Skin of body (tissue), 2 donors: ENCODE data around the gene MBP. TPM values are rescaled to one million over a fixed set of nuclear protein-coding genes. Genes with fewer than 3 reads are reported as not detected.

ENCODE experiments used
- DNase-seq: peaks from one replicate; lab custom pipeline; 2025; lab: John Stamatoyannopoulos, UW
- total RNA-seq: library from RNA; depleted of rRNA; stranded (reverse); fragments of >200 nt; gene quantifications from one replicate; pipeline ENCODE4 v1.2.3, GENCODE V29; 2014

The MBP gene
- total RNA-seq, 1 donor from 2014 or later, result 25.1 TPM

DNA sequence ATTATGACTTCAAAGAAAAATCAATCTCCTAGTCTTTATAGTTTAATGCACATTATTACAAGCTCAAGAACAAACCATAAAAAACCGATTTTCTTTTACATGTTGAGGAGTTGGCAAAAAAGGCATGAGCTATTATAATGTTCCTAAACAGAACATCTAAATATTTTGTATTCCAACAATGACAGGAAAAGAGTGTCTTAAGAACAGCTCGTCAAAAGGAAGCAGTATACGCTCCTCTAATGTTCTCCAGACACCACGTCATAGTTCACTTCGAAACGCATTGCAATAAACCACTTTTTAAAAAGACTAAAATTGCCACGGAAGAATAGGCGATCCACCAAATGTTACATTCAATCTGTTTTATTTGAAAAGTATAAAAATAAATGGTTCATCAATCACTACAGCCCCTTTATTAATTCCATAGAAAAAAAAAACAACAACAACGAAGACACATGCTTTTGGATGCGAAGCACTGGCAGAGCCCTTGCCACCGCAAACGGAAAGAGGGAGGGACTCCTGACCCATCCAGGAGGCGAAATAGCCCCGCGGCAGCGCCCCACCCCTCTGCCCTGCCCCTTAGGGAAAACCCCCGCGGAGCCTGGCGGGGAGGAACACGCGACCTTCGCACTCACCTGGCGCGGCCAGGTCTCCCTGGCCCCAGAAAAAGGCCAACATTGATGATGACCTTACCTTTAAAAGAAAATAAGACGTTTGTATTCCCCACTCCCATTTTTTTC is 45.8 kb downstream of the MBP start:
- DNase-seq, result peak; percentile 43

DNA sequence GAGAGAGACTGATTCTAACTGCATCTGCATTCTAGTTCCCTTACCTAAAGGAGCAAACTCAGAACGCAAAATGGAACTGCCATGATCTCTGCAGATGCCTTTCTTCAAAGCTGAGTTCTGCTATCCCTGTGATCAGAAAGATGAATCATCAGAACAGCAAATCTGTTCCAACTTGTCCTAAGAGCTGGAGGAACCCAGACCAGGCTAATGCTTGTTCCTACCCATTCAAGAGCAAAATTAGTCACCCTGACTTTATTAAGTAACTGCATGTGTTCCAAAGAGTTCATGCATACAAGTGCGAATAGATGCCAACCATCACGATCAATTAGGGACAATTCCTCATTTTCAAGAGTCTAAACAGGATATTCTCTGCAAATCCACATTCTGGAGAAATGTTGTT is 46.5 kb downstream of the MBP start:
- DNase-seq, result peak; percentile 13

DNA sequence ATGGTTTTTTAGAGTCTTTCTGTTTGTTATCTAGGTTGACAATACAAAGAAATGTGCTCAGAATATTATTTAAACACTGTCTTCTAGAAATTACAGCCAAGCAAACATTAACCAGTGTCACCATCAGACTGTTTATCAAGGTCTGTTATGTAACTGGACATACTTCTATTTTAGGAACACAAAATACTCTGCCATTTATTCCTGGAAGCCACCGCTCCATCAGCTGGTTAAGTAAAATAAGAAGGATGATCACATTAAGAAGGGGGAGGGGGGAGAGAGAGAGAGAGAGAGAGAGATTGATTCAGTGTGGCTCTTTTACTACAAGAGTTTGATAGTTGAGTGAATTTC is 47.9 kb downstream of the MBP start:
- no peak for DNase-seq

DNA sequence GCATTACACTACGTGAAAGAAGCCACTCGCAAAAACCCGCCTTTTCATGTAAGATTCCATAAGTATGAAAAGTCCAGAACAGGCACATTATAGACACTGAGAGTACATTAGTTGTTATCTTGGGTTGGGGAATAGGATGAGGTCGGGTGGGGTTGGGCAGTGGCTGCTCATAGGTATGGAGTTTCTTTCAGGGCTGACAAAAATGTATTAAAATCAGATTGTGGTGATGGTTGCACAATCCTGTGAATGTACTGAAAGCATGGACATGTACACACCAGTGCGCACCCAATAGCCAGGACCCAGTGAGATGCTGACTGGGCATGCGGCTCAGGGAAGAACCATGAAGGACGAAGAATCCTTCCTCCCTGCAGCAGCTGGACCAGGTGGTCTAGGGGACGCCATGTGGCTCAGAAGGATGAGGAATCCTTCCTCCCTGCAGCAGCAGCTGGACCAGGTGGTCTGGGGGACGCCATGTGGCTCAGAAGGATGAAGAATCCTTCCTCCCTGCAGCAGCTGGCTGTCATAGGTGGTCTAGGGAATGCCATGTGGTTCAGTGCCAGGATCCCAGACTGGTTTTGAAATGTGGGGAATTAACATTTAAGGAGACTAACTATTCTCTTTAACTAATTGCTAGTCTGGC is 50.1 kb downstream of the MBP start:
- no peak for DNase-seq

DNA sequence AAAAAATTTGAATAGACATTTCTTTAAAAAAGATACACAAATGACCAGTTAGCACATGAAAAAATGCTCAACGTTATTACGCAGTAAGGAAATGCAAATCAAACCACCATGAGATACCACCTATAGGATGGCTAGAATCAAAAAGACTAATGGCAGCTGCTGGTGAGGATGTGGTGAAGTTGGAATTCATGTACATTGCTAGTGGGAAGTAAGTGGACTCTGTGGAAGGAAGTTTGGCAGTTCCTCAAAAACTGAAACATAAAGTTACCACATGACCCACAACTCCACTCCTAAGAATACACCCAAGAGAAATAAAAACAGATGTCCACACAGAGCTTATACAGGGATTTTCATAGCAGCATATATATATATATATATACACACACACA is 51.2 kb downstream of the MBP start:
- DNase-seq, result peak; percentile 67

DNA sequence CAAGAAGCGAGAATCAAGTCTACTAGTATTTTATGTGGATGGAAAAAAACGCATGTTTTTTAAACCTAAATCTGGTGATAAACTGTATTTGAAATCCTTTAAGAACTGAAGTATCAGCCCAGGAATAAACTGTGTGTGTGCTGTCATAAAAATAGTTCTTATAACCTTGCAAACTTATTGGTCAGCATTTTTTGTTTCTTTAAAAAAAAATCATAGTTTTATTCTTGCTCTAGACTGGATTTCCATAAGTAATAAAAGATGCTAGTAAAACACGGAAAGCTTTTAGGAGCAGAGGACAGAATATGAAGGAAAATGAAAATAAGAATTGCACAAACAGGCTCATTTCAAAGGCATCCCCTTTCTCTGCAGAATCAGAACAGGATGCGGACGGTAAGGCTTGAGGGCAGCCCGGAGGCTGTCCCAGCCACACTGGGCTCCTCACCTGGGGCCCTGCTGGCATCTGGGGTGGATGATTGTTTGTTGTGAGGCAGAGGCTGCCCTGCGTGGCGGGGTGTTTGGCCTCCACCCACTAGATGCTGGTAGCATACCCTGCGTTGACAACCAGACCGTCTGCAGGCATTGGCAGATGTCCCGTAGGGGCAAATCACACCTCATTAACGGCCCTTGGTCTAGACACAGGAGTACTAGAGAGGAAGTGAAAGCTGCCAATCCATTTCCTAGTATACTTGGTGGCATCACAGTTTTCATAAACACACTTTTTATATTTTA is 52.5 kb downstream of the MBP start:
- no peak for DNase-seq

DNA sequence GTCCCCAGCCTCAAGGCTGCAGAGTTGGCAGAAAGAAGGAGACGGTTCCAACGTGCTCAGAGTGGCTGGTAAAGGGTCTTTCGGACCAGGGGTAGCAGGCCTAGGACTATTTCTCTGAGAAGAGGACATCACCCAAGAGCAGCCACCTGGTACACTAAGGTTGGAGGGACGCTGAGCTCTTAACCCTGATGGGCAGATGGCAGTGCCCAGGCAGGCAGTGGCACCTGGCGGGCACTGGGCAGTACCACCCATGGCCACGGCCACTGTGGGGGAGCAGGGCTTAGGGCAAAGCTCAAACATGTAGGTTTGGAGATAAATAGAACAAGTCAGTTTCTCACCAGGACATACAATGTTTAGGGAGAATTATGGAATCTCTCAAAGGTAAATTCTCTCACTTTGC is 53.5 kb downstream of the MBP start:
- DNase-seq, result no peak

DNA sequence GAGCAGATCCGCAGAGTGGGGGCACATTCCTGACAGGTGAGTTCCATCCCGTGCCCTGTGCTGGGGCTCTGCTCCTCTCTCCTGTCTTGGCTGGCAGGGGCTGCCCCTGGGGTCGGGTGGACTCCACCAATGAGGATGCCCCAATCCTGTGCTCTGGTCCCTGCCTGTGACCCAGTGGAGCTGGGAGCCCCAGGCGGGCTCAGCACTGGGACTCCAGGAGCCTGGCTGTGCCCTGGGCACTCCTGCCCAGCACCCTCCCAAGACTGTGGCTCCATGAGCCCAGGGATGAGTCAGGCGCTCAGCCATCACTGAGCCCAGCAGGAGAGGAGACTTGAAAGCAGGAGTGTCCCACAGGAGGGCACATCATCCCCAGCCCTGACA is 53.9 kb downstream of the MBP start:
- DNase-seq, result no peak

DNA sequence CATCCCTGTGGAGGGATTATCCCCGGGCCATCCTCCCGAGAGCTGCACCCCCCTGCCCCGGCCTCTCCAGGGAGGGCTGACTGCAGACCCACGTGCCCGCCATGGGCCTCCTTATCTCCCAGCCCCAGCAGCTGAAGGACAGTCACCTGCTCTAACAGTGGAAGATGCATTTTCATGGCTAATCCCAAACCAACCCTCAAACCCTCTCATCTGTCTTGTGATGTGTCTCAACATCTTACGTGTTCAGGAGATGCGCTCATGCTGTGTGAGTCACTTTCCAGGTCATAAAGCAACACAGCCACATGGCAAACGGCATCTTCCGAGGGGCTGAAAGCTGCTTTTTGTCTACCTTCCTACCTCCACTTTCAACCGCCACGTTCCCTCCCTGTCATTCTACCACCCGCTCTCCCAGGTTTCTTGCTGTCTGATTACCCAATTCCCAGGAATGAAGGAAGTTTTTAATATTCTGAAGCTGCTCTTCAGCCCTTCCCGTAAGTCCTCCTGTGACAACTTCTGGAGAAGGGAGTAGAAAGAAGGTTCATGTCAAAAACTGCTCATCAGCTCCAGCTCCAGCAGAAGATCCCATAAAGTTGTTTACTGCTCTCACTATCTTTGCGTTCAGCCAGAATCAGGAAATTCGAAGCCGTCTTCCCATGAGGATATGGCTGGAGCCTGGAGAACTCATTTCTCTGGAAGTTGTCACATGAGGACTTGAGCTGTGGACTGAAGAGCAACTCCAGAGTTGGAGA is 54.5 kb downstream of the MBP start:
- no peak for DNase-seq

DNA sequence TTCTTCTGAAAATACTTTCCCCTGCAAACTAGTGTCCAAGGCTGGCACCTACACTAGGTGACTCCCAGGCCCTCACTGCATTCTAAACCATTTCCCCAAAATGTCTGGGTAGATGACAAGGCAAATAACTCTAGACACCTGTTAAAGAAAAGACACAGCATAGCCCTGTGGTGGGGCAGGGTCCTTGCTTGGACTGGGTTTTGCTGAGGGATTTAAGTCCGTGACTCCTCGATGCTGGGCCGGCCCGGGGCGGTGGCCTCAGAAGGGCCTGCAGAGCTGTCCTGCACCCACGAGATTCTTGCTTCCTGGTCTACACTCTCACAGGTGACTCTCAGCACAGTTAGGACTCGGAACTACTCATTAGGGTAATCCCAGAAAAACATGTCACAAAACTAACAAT is 55.2 kb downstream of the MBP start:
- DNase-seq, result no peak

DNA sequence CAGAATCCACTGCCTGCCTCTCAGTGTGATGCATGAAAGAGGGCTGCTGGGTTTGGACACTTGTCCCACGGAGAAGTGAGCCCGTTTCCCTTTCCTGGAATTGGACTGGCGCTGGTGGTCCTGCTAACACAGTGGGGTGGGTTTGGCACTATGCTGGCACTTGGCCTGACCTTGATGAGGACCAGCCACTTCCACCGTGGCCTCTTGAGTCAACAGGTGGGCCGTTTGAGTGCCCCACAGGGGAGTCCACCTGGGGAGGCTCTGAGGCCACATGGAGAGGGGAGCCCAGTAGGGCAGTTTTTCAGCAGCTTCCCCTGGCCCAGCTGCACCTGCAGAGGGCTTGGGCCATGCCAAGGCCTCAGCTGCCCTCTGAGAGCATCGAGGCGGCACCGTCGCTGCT is 56.5 kb downstream of the MBP start:
- DNase-seq, result no peak

DNA sequence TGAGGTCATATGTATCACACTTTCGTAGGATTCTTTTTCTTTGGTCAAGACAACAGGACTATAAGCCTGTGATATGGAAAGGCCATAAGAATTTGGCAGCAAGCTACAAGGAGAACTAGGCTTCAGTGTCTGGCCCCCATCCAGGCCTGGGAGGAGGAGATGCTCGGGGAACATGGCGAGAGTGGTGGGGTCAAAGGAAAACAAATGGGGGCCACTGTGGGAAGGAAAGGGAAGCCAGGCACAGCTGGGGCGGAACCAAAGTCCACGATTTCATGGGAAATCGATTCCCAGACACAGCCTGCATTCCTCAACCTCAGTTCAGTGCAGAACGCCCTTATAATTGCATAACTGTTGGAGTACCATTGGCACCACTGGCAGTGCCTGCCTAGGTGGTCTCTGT is 58.2 kb downstream of the MBP start:
- DNase-seq, result no peak

DNA sequence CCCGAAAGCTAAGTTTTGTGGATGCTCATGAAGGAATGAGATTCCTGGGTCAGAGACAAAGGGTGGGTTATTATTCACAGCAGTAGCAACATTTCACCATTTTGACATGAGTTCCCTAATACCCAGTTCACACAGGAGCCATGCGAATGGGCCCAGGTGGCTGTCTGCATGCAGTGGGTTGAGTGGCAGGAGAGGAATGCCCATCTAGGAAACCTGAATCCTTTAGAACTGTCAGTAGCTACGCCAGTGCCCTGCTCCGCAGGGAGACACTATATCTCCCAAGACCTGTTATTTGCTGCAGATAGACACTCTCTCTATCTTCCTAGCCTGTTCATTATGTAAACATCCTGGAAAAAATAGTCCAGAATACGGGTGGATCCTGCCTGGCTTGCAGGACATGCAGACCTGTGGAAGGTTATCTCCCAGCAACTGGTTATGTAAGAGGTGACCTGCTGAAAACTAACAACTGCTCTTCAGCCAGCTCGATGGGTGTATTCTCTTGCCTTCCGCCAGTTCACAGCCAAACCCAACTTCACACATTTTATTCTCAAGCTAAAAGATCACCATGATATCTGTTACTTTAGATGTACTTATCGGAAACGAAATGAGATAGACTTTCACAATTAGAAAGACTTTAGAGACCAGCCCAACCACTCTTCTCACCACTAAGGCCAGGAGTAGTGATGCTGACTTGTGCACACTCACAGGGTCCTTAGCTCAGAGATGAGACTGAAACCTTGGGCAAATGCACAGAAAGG is 59.1 kb downstream of the MBP start:
- no peak for DNase-seq

DNA sequence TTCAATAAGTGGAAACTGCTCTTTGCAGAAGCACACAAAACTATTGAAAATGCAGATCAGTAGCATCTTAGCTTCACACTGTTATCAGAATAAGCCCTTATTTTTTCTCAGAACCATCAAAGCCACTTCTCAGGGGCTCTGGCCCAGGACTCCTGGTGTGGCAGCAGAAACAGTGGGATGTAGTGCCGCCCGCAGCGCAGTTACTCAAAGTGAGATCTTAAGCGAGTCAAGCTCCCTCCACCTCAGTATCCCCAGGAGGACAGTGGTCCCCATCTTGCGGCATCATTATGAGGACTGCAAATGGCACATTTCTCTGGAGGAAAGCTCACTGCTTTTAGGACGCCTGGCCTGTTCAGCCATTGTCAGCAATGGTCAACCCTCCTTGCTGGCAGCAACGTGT is 60.0 kb downstream of the MBP start:
- DNase-seq, result no peak

DNA sequence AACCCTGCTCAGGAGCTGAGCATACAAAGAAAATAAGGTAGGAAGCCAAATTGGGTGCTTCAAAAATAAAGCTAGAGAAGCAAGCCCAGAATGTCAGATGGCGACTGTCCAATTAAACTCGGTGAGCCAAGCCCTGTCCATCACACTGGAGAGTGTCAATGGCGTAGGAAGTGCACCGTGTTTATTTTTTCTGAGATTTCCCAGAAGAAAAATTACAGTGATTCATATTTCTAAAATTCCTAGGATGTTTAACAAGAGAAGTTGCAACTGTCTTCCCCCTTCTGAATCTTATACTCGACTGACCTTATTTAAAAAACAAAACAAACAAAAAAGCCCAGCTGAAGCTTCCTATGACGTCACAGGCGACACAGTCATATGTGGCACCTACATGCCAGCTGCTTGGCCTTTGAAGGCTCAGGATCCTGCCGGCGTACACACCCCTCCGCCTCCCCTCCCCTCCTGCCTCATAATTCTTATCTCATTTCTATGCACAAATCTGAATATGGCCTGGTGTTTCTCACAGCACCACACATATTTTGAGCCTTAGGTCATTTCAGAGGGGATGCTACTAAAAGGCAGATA is 60.8 kb downstream of the MBP start:
- no peak for DNase-seq

DNA sequence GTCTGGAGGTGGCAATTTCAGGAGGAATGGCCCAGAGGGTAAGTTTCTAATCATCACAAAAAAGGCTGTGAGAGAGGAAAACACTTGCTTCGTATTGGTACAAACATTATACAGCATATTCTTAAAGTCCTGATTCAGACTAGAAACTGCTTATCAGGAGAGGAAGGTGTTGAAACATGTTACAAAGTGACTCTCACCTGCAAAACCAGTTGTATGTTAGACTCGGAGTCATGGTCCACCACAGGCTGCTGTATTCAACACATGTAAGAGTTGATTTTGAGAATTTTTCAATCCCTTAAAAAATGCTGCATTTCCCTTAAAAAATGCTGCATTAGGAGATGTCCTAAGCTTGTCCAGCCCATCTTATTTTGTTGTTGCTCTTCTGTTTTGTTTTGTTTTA is 61.5 kb downstream of the MBP start:
- no peak for DNase-seq

DNA sequence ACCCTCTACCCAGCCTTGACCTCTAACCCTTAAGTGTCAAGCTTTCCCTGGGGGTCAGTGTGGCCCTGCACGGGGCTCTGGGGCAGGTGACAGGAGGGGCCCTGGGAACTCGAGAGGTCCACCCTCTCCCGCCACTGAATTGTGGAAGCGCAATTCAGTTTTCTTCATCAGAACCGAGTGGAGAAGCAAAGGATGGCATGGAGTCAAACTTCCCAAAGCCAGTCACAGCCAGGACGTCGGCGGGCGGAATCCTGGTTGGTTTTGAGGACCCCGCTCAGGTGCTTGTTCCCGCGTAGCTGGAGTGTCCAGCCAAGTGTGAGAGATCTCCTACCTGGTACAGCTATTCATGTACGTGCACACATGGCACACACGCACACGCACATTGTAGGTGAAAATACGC is 62.0 kb downstream of the MBP start:
- no peak for DNase-seq

DNA sequence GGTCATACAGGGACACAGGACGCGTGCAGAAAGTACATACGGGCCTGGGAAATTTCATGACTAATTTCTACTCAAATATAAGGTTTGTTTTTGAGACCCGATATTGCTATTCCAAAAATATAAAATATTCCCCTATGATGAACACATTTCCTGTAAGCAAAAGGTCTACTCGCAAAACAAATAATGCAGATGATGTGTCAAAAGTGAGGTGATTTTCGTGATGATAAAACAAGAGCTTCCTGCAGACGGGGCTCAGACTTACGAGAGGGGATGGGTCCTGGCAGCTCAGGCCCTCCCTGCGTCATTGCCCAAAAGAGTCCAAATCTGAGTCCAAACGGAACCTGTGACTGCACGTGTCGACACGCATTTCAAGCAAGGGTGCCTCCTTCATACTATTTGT is 62.7 kb downstream of the MBP start:
- DNase-seq, result no peak

DNA sequence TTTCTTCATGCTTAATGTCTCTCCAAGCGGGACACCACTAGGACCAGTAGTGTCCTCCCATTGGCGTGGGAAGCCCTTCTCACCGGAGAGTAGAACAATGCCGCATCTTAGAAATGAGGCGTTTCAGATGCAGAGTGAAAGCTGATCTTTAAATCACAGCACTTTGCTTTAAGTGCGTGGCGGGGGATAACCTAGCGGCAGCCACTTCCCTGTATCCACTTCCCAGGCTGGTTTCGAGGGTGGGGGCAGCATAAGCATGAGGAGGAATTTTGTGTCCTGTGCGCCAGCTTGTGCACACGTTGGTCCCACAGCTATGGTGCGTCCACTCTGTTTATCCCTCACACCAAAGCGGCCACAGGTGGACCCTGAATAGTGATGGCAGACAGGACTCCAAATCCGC is 63.1 kb downstream of the MBP start:
- DNase-seq, result no peak

DNA sequence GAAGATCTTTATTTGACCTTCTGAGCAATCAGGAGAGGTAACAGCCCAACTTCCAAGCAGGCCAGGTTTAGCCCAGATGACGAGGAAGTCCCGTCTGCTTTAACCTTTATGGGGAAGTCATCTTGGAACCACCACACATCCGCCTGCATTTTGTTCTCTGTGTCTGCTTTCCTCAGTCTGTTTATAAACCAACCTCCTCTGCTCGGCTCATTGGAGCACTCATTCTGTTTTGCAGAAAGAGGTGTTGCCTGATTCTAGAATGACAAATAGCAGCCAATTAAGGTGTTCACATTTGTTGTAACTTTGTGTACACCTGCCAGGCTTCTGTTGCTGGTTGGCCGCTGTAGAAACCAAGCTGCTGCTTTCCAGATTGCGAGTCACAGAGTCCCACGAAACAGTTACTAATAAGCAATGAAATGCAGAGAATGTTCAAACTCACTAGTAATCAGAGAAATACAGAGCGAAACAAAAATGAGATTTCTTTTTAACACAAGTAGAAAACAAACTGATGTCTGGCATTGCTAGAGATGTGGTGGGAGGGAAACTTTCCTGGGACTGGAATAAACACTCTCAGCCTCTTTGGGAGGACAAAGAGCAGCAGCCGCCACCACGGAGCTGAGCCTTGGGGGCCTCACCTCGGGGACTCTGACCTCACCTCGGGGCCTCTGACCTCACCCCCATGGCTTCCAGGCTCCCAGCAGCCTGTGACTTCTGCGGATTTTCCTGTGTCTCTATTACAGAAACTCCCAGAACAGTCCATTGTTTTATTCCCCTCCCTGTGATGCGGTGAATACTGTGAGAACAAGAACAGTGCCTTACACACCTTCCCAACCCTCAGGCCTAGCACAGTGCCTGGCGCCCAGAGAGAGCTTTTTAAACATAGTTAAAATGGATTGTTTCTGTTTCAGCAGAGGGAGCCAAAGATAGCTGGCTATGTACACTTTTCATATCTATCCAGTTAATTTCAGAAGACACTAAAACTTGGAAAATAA is 64.0 kb downstream of the MBP start:
- peak; percentile 14 for DNase-seq
